GM20000 (cell line): ENCODE data around the gene DTHD1.

Experiments used
- DNase-seq: peaks from one replicate; pipeline ENCODE4 v3.0.0; 2012; ENCODE audit warnings: low spot score
- TF ChIP-seq, protein P1 (sequence below): IDR thresholded peaks from 2 replicates; pipeline ENCODE4 v1.5.1; 2012; ENCODE audit warnings: mild to moderate bottlenecking, control low read depth; ENCODE audit errors: extremely low read depth, missing control alignments

Gene DTHD1

DNA sequence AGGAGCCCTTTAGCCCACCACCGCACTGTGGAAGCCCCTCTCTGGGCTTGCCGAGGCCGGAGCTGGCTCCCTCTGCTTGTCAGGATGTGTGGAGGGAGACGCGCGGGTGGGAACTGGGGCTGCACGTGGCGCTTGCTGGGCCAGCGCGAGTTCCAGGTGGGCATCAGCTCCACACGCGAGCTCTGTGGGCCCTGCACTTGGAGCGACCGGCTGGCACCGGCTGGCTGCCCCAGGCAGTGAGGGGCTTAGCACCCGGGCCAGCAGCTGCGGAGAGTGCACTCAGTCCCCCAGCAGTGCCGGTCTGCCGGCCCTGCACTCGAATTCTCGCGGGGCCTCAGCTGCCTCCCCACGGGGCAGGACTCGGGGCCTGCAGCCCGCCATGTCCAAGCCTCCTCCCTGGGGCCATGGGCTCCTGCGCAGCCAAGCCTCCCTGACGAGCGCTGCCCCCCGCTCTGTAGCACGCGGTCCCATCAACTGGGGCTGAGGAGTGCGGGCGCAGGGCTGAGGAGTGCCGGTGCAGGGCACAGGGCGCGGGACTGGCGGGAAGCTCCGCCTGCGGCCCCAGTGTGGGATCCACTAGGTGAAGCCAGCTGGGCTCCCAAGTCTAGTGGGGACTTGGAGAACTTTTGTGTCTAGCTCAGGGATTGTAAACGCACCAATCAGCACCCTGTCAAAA, 93.6 kb downstream of the DTHD1 start:
- TF ChIP-seq, protein P1, sequence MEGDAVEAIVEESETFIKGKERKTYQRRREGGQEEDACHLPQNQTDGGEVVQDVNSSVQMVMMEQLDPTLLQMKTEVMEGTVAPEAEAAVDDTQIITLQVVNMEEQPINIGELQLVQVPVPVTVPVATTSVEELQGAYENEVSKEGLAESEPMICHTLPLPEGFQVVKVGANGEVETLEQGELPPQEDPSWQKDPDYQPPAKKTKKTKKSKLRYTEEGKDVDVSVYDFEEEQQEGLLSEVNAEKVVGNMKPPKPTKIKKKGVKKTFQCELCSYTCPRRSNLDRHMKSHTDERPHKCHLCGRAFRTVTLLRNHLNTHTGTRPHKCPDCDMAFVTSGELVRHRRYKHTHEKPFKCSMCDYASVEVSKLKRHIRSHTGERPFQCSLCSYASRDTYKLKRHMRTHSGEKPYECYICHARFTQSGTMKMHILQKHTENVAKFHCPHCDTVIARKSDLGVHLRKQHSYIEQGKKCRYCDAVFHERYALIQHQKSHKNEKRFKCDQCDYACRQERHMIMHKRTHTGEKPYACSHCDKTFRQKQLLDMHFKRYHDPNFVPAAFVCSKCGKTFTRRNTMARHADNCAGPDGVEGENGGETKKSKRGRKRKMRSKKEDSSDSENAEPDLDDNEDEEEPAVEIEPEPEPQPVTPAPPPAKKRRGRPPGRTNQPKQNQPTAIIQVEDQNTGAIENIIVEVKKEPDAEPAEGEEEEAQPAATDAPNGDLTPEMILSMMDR, result no peak

DNA sequence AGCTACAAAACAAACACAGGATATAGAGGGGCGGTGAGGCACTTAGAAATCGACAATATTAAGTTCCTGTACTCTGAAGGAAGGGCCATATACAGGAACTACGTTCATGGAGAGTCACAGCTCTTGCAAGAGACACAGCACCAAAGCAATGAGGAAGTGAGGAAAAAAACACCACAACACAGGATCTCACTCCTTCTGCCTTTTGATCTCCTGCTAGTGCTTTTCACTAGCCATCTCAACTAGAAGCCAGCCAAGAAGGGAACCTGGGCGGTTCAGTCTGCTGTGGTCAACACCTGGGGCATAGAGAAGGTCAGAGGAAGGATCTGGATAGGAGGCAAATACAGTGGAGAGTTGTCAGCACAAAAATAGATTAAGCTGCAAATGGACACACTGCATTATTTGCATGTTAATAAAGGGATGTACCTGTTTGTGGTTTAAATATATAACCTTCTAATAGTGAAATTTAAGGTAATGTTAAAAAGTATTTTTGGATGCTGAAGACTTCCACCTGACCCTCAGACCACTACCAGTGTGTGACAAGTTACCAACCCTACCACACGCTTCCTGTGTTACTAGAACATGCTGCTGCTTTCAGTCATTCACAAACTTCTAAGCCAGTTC, 104.6 kb downstream of the DTHD1 start:
- TF ChIP-seq, protein P1, result no peak

More for the DNA sequence above, 93.6 kb downstream of the DTHD1 start:
- no peak for DNase-seq

GRCh38 chr4:36386691-36387090, 105.3 kb downstream of the DTHD1 start:
- TF ChIP-seq, protein P1, result no peak
- no peak for DNase-seq

More for the DNA sequence above, 104.6 kb downstream of the DTHD1 start:
- DNase-seq, result peak; percentile 50

- no peak for DNase-seq
- TF ChIP-seq, protein P1, result no peak
These were observed 107.3 kb downstream of the DTHD1 start for GRCh38 chr4:36388710-36389109.

- DNase-seq, result no peak
- TF ChIP-seq, protein P1, result no peak
These were observed 110.0 kb downstream of the DTHD1 start for GRCh38 chr4:36391411-36391810.

- DNase-seq, result no peak
- TF ChIP-seq, protein P1, result no peak
These were observed 110.6 kb downstream of the DTHD1 start for GRCh38 chr4:36392024-36392423.

DNA sequence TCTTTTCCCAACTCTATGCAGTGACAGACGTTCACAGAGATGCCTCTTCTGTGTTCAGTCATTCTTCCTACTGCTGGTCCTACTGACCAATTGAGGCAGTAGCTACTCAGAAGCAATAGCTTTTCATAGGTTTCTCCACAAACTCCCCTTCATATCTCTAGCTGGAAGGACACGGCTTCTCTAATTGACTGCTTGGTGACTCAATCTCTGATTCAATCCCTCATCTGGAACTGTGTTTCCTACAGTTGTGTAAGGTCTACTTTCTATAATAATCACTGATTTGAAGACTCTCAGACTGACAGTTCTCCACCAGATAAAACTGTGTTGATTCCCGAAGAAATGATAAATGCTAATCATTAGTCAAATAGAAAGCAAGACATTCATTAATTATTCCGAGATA, 111.5 kb downstream of the DTHD1 start:
- TF ChIP-seq, protein P1, result no peak
- DNase-seq, result no peak
